Retinal pigment epithelial cell (primary cell): Measurements from ENCODE around the gene LRRC52.

Experiments
- DNase-seq: peaks from one replicate; pipeline ENCODE4 v3.0.0-alpha.2; 2010; ENCODE audit warnings: low read depth
- H3K4me3 ChIP-seq: 2 replicates; pipeline ENCODE4 v1.5.1; 2011; ENCODE audit warnings: mild to moderate bottlenecking, low read length, control low read depth, moderate library complexity
- CTCF ChIP-seq: conservative IDR thresholded peaks from 2 replicates; pipeline ENCODE4 v1.5.1; 2011; ENCODE audit warnings: low read depth, low read length, control low read depth, inconsistent platforms

Gene LRRC52, protein sequence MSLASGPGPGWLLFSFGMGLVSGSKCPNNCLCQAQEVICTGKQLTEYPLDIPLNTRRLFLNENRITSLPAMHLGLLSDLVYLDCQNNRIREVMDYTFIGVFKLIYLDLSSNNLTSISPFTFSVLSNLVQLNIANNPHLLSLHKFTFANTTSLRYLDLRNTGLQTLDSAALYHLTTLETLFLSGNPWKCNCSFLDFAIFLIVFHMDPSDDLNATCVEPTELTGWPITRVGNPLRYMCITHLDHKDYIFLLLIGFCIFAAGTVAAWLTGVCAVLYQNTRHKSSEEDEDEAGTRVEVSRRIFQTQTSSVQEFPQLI

DNA sequence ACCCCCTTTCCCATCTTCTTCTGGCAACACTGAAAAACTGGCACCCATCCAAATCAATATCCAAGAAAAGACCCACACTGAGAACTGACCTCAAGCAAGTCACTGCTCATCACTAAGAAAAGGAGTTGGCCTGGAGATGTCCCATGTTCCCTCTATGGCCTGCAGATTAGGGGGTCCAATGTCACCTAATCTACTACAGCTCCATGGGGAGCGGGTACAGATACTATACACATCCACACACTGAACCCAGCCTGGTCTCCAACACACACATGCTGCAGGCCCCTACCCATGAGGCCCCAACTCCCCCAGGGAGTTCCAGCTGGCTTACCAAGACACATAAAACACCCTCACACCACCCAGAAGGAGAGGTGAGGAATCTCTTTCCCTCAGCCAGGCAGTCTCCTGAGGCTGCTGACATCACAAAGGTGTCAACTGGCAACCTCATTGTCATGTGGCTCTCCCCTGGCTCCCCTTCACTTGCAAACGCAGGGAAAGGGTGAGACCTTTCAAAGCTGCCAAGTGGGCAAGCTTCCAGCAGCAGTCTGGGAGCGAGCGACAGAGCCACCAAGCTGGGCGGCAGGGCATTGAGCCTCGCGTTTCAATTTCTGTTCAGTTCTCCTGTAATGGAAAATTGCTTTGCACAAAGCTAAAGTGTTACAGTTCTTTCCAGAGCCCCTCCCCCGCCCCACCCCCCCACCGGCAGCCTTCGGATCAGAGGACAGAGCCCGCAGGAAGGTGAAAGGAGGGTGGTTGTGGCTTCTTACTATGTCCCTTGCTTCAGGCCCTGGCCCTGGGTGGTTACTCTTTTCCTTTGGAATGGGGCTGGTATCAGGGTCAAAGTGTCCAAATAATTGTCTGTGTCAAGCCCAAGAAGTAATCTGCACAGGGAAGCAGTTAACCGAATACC is at the start of gene LRRC52:
Gene LRRC52, plus strand, starts transcription at position 469 of the 907 bp plus-strand sequence. Its CDS starts 297 bp downstream, at position 766.
- TF ChIP-seq CTCF = no peak

DNA sequence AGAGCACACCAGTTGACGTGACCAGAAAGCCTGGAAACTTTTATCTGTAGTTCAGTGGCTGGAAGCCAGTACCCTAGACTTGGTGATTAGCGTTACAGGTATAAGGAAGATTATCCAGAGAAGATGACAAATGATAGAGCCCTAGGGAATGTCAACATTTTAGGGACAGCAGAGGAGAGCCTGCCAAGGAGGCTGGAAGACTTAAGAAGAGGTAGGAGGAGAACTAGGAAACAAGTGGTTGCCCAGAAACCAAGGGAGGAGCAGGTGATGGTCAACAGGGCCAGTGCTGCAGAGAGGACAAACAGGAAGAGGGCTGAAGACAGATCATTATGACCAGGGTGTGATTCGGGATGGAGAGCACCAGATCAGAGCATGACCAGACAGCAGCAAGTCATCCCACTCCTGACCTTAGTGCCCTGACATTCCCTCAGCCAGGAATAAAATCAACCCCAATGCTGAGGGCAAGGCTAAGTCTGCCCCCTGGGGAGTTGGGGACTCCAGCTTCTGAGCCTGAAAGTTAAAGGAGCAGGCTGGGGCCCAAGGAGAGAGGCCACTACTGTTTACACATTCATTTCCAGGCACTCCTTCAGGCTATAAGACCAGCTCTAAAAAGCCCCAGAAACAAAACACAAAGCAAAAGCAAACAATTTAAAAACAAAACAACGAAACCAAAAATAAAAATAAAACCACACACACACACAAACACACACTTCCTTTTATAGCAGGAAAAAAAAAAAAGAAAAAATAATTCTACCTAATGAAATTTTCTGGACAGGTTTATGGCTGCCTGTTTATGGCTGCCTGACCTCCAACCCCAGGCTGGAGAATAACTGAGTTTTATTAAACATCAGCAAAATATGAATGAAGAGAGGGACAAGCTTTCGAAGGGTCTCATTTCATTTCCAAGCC is 48.6 kb upstream of the LRRC52 start:
- TF ChIP-seq CTCF = no peak
- no peak overlapping the region for H3K4me3 ChIP-seq
- no peak for DNase-seq

More for the DNA sequence above, at the start of gene LRRC52:
- DNase-seq = peak; percentile 21
- no peak within 1 kb of the TSS for H3K4me3 ChIP-seq

GRCh38 chr1:165495858-165496205 is 48.0 kb upstream of the LRRC52 start:
- TF ChIP-seq CTCF = no peak
- no peak for DNase-seq
- H3K4me3 ChIP-seq = no peak overlapping the region

GRCh38 chr1:165496501-165496900 is 47.3 kb upstream of the LRRC52 start:
- no peak for DNase-seq
- no peak for TF ChIP-seq CTCF
- no peak overlapping the region for H3K4me3 ChIP-seq

DNA sequence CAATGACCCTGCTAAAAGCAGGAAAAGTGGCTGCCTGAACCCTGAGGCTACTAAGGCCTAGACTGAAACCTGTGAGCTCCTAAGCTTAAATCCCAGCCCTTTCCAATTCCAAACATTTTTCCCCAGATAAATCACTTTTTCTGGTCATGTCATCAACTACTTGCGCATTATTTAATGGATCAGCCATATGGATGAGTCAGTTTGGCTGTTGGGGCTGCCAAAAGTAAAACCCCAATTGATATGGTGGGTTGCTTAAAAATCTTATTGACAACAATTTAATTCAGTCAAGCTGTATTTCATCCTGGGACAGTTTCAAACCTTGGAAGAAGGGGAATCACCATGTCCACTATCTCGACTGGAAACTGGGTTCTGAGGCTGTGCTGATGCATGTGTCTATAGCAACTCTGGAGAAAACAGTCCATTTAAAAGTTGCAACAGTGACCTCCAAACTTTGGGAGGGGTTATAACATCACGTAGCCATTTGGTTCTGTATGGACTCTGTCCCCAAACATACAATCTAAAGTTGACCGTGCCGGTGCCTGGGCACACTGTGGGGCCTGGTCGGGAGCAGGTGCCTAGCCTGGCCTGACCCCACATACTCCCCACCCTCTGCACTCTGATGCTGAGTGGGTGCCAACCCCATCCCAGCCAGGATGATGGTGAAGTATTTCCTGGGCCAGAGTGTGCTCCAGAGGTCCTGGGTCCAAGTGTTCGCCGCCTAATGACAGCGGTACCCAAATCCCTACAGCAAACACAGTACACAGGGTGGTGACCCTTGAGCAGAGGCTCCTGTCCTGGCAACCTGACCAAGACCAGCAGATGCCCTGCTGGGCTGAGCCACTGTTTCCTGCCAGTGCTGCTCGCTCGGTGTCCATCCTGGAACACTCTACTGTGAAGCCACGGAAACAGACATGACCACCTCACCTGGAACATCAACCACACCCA is 46.5 kb upstream of the LRRC52 start:
- no peak overlapping the region for H3K4me3 ChIP-seq
- no peak for TF ChIP-seq CTCF
- no peak for DNase-seq
